ENCODE results near the gene ARID1B.

DNA sequence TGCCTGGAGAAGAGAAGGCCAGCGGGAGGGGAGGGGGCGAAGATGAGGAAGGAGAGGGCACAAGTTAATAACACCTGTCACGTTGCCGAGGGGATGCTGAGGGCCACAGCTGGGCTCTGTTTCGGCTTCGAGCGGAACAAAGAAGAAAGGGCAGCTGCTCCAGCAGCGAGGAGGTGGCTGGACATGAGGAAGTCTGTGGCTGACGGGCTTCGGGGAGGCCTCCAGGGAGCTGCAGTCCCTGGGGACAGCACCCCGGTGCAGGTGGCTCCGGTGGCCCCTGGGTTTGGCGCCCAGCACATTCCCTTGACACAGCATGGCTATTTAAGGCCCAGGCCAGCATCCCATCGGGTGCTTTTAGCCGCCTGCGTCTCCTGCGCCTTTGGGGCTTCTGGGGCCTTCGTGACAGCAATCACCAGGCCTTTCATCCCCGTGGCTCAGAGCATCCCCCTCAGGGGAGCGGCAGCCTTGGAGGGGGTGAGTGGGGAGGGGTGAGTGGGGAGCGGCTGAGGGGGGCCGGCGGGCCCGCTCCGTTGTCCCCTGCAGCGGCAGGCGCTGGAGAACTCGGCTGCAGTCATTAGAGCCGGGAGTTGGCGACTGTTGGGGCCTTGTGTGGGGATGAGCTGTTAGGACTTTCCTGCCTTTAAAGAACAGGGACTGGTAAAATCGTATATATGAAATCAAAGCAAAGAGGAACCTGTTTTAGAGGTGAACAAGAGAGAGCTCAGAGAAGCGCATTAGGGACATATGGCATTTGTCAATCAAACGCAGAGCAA is 447.2 kb downstream of the ARID1B start:
- TF ChIP-seq EZH2 (IDR thresholded peaks at IDR 0.05): no peak
- TF ChIP-seq, protein P1, sequence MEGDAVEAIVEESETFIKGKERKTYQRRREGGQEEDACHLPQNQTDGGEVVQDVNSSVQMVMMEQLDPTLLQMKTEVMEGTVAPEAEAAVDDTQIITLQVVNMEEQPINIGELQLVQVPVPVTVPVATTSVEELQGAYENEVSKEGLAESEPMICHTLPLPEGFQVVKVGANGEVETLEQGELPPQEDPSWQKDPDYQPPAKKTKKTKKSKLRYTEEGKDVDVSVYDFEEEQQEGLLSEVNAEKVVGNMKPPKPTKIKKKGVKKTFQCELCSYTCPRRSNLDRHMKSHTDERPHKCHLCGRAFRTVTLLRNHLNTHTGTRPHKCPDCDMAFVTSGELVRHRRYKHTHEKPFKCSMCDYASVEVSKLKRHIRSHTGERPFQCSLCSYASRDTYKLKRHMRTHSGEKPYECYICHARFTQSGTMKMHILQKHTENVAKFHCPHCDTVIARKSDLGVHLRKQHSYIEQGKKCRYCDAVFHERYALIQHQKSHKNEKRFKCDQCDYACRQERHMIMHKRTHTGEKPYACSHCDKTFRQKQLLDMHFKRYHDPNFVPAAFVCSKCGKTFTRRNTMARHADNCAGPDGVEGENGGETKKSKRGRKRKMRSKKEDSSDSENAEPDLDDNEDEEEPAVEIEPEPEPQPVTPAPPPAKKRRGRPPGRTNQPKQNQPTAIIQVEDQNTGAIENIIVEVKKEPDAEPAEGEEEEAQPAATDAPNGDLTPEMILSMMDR (IDR thresholded peaks at IDR 0.05): no peak

All from neural progenitor cell (in vitro differentiated cells).